Activated CD4-positive, alpha-beta T cell treated with anti-CD3 and anti-CD28 coated beads, Interleukin-2, amount 50 U/mL, for 4 hours (primary cell): ENCODE measurements around the gene GNRHR.
"Not testable (repeated sequence)": the region's sequence is repeated elsewhere in the genome, so short reads cannot be mapped to it uniquely, and the experiment has no call there.

Experiments
- DNase-seq, 2 experiments: peaks; one replicate each; pipeline ENCODE4 v3.0.0-alpha.2; 2020

The GNRHR gene

GRCh38 chr4:67754288-67754687 is at the start of gene GNRHR:
Gene GNRHR (minus strand): TSS chr4:67754388. CDS start chr4:67754335, 53 bp downstream.
- no peak for DNase-seq

- no peak for DNase-seq
Observed at GRCh38 chr4:67796810-67797209, 42.6 kb upstream of the GNRHR start.

GRCh38 chr4:67790721-67791120 is 36.5 kb upstream of the GNRHR start:
- DNase-seq: no peak

GRCh38 chr4:67787311-67787710 is 33.1 kb upstream of the GNRHR start:
- DNase-seq: no peak

GRCh38 chr4:67785528-67785927 is 31.3 kb upstream of the GNRHR start:
- DNase-seq: no peak

- DNase-seq: no peak
Observed at GRCh38 chr4:67779631-67780030, 25.4 kb upstream of the GNRHR start.

GRCh38 chr4:67776746-67777145 is 22.6 kb upstream of the GNRHR start:
- DNase-seq: no peak

GRCh38 chr4:67770422-67770821 is 16.2 kb upstream of the GNRHR start:
- DNase-seq: no peak

GRCh38 chr4:67765928-67766327 is 11.7 kb upstream of the GNRHR start:
- no peak for DNase-seq

- no peak for DNase-seq
Observed at GRCh38 chr4:67765401-67765800, 11.2 kb upstream of the GNRHR start.

- no peak for DNase-seq
Observed at GRCh38 chr4:67764183-67764582, 10.0 kb upstream of the GNRHR start.

- DNase-seq: no peak
Observed at GRCh38 chr4:67762086-67762485, 7.9 kb upstream of the GNRHR start.

- not testable (repeated sequence) for DNase-seq
Observed at GRCh38 chr4:67756991-67757390, 2.8 kb upstream of the GNRHR start.

- no peak for DNase-seq
Observed at GRCh38 chr4:67755974-67756373, 1.8 kb upstream of the GNRHR start.

- DNase-seq: no peak
Observed at GRCh38 chr4:67751260-67751659, 2.9 kb downstream of the GNRHR start.

GRCh38 chr4:67750691-67751090 is 3.5 kb downstream of the GNRHR start:
- DNase-seq: no peak

- DNase-seq: no peak
Observed at GRCh38 chr4:67749286-67749685, 4.9 kb downstream of the GNRHR start.

- DNase-seq: no peak
Observed at GRCh38 chr4:67746797-67747495, 7.2 kb downstream of the GNRHR start.

- DNase-seq: no peak
Observed at GRCh38 chr4:67744561-67745283, 9.5 kb downstream of the GNRHR start.

- no peak for DNase-seq
Observed at GRCh38 chr4:67743194-67743593, 11.0 kb downstream of the GNRHR start.

- DNase-seq: no peak
Observed at GRCh38 chr4:67736262-67736661, 17.9 kb downstream of the GNRHR start.

GRCh38 chr4:67735325-67735724 is 18.9 kb downstream of the GNRHR start:
- DNase-seq: no peak

GRCh38 chr4:67730511-67730910 is 23.7 kb downstream of the GNRHR start:
- not testable (repeated sequence) for DNase-seq

- no peak for DNase-seq
Observed at GRCh38 chr4:67727124-67727850, 26.9 kb downstream of the GNRHR start.
